ENCODE data around the gene ST8SIA1.

DNA sequence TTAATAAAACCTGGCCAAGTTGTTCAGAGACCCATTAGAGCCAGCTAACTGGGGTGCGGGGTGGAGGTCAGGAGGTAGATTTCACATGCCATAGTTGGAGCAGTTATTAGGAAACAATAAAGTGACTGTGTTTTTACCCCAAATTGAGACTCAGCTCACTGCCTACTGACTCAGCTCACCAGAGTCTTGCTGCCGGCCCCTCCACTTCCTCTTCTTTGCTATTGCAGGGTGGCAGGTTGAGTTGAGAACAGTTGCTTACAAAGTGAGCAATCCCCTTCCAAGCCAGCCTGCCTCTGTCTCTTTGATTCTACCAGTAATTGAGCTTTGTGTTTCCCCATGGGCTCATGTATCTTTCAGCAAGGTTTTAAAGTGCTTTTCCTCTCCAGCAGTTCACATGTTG is 12.9 kb downstream of the ST8SIA1 start:
- no peak for TF ChIP-seq POLR2A (IDR thresholded peaks at IDR 0.05)
- no peak for TF ChIP-seq EP300 (IDR thresholded peaks at IDR 0.05)

Data from gastroesophageal sphincter (tissue), 2 donors.